Cardiac fibroblast (primary cell): ENCODE results near the gene QDPR.

Source experiments
- DNase-seq, 2 donors: peaks; one replicate each; pipeline versions ENCODE4 v3.0.0 to v3.0.0-alpha.2; 2010; ENCODE audit warnings: low read depth in 2 of 2
- H3K4me3 ChIP-seq, 2 donors: replicated peaks in 1 of 2; 1 replicate in 1 of 2; 2 replicates in 1 of 2; pipeline ENCODE4 v1.5.1; 2011; ENCODE audit warnings: low read depth in 2 of 2, low read length in 2 of 2, mild to moderate bottlenecking in 2 of 2, moderate library complexity in 1 of 2
- CTCF ChIP-seq: IDR thresholded peaks from one replicate; pipeline ENCODE4 v1.5.1; 2011; ENCODE audit warnings: low read depth, mild to moderate bottlenecking, low read length, inconsistent platforms

QDPR gene

GRCh38 chr4:17492876-17493275 lies 19.0 kb downstream of the QDPR start:
- no peak overlapping the region for H3K4me3 ChIP-seq
- TF ChIP-seq CTCF, result no peak
- DNase-seq, result no peak

GRCh38 chr4:17492058-17492741 lies 19.7 kb downstream of the QDPR start:
- no peak for TF ChIP-seq CTCF
- no peak for DNase-seq
- no peak overlapping the region for H3K4me3 ChIP-seq

- TF ChIP-seq CTCF, result no peak
- H3K4me3 ChIP-seq, result no peak overlapping the region
- DNase-seq, result no peak
Measured at GRCh38 chr4:17491196-17491595, 20.7 kb downstream of the QDPR start.

GRCh38 chr4:17490575-17491059 lies 21.3 kb downstream of the QDPR start:
- no peak for DNase-seq
- no peak overlapping the region for H3K4me3 ChIP-seq
- no peak for TF ChIP-seq CTCF

GRCh38 chr4:17489721-17490120 lies 22.2 kb downstream of the QDPR start:
- DNase-seq, result no peak
- no peak for TF ChIP-seq CTCF
- no peak overlapping the region for H3K4me3 ChIP-seq

- no peak for DNase-seq
- TF ChIP-seq CTCF, result no peak
- H3K4me3 ChIP-seq, result no peak overlapping the region
Measured at GRCh38 chr4:17489123-17489522, 22.8 kb downstream of the QDPR start.

GRCh38 chr4:17482716-17483115 lies 29.2 kb downstream of the QDPR start:
- no peak overlapping the region for H3K4me3 ChIP-seq
- DNase-seq, result no peak
- no peak for TF ChIP-seq CTCF
